Fibroblast of the conjunctiva (primary cell): Measurements from ENCODE around the gene CLOCK.

ENCODE experiments used
- DNase-seq: peaks from one replicate; pipeline ENCODE4 v3.0.0-alpha.2; 2010; ENCODE audit warnings: low read depth

The CLOCK gene

DNA sequence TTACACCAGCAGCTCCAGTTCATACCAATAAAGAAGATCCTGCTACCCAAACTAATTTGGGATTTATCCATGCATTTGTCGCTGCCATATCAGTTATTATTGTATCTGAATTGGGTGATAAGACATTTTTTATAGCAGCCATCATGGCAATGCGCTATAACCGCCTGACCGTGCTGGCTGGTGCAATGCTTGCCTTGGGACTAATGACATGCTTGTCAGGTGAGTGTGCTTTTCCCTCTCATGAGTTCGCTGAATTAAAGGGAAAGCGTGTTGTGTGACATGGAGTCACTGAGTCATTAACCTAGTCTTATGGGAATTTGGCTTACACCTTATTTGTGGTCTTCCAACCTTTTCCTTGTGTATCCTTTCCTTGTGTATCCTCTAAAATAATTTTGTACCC is 135.1 kb downstream of the CLOCK start:
- DNase-seq: no peak

DNA sequence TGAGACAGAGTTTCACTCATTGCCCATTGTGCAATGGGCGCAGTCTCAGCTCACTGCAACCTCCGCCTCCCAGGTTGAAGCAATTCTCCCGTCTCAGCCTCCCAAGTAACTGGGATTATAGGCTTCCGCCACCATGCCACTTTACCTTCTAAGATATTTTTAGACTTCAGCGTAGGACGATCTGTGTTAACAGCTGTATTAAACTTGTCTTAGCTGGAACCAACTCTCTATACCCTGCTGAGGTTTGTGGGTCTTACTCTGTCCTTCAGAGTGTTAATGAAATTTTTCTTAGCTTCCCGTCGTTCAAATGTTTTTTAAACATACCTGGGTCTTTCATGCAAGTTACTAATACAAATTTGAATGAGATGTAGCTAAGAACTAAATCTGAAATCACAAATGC is 136.3 kb downstream of the CLOCK start:
- no peak for DNase-seq

DNA sequence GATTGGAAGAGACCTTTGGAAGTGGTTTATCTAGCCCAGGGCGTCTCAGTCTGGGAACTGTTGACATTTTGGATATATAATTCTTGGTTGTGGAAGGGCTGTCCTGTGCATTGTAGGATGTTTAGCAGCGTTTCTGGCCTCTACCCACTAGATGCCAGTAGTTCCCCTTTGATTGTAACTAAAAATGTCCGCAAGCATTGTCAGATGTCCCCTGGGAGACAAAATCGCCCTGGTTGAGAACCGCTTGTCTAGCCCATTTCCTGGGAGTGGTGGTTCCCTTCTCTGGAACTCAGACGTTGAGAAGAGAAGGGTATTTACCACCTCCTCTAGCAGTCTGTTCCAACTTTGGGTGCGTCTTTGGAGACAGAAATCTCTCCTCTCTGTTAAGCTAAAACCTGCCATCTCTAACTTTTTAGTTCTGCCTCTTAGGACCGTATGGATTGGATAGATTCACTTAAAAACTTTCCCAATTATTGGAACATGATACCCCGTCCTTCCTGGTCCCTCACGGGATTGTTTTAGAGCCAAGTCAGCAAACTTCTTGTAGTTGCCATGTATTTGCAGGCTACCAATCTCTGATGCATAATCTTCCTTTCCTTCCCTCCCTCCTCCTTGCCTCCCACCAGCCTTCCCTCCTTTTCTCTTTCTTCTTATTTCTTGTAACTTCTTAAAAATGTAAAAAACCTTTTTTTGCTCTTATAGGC is 137.1 kb downstream of the CLOCK start:
- no peak for DNase-seq

DNA sequence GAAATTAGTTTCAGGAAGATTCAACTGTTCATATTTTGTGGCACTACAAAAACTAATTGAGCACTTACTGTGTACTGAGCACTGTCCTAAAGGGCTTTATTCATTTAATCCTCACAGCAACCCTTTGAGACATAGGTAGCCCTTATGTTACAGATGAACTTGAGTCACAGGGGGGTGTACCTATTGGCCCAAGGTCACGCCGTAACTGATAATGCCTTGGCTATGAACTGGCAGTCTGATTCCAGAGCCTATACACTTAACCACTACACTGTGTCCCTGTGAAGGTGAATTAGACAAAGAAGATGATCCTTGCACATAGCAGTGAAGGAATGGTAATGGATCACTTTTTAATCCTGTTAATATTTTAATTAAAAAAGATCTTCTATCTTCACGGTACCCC is 138.9 kb downstream of the CLOCK start:
- DNase-seq: no peak

DNA sequence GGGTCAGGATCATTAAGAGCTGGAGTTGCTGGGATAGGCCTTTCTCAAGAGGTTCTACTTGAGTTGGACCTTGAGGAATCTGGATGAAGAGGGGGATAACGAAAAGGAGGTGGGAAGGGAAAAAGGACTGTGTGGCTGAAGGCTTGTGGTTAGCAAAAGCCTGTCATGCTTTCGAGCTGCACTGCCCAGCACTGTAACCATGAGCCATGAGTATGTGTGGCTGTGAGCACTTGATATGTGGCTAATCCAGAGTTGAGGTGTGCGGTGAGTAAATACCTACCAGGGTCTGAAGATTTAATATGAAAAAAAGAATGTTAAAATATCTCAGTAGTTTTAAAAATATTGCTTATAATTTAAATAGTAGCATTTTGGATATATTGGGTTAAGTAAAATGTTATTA is 139.6 kb downstream of the CLOCK start:
- no peak for DNase-seq

DNA sequence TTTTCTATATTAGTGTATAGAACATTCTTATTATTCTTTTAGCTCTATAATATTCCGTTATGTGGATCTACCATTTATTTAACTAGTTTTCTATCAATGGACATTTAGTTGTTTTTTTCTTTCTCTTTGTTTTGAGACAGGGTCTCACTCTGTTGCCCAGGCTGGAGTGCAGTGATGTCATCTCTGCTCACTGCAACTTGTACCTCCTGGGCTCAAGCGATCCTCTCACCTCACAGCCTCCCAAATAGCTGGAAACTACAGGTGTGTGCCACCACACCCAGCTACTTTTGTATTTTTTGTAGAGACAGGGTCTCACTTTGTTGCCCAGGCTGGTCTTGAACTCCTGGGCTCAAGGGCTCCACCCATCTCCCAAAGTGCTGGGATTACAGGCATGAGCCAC is 140.2 kb downstream of the CLOCK start:
- DNase-seq: no peak

DNA sequence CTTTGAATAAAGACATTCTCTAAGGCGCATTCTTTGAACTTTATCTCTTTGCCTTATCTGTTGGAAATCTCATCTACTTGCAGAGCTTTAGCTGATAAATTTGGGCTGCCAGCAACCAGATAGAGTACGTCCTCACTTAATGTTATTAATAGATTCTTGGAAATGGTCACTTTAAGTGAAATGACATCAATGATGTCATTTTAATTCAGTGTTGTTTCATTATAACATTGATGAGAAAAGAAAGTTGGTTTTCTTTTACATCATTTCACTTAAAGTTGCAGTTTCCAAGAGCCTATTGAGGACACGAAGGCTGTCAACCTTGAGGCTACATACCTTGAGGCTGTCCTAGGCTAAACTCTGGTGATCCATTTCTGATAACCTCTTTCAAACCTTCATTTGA is 141.6 kb downstream of the CLOCK start:
- no peak for DNase-seq

DNA sequence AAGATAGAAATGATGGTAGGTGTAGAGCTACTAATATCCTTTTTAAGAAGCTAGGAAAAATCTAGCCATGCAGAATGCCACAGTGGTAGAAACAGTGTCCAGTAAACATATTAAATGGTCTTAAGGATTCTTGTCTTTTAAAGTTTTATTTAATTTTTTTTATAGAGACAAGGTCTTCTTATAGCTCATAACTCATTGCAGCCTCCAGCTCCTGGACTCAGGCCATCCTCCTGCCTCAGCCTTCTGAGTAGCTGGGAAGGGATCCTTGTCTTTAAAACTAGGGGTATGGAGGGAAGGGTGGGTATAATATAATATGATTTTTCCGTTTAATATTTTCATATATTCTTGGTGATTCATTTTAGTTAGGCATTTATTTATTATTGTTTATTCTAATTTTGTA is 147.1 kb downstream of the CLOCK start:
- DNase-seq: no peak

DNA sequence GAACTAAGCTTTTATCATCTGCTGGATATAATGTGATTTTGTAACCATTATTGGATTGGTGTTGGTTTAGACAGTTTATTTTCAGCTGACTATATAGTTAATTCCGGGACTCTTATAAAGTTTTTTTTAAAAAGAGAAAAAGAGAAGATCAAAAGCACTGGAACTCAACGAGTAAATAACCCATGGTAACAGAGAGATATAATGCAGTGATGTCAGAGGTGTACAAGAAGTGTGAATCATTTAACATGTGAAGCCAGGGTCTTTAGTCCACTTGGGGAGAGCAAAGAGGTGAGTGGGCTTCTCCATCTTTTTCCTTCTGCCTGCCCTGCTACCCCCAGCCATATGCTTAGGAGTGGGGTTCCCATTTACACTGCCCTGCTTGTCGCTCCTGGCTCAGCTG is 147.7 kb downstream of the CLOCK start:
- no peak for DNase-seq

DNA sequence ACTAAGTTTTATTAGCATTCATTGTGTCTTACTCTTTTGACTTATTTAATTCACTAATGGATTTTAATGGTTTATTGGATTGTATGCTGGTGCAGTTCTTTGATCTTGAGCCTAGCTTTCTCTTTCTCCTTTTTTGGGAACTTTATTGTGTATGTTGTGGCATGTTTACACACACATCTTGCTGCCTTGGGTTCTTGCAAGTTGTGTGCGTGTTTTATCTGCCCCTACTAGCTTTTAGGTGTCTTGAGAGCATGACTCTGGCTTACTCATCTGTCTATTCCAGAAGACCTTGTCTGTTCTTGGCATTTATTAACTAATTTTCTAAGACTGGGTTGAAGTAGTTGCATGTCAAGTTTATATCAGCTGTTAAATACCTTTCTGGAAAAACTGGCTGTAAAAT is 148.2 kb downstream of the CLOCK start:
- DNase-seq: no peak

DNA sequence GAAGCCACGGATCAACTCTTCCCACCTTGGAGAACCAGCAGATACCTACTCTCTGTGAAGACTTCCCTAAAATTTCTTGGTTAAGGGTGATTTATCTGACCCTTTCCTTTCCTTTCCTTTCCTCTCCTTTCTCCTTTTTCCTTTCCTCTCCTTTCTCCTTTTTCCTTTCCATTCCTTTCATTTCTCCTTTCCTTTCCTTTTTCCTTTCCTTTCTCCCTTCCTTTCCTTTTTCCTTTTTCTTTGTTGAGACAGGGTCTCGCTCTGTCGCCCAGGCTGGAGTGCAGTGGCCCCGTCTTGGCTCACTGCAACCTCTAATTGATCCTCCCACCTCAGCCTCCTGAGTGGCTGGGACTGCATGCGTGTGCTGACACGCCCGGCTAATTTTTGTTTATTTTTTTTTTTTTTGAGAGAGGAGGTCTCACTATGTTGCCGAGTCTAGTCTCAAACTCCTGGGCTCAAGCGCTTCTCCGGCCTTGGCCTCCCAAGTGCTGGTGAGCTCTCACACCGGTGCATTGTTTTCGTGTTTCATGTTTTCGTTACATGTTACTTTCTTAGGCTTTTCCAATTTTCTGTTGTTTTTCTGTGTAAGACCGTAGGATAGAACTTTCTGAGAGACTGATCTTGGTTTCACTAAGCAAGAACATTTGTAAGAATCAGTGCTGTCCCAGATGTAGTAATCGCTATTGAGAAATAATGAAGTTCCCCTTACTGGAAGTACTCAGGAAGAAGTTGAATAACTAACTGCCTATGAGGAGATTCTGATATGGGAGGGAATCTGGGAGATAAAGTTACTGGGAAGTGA is 149.0 kb downstream of the CLOCK start:
- DNase-seq: peak; percentile 38

DNA sequence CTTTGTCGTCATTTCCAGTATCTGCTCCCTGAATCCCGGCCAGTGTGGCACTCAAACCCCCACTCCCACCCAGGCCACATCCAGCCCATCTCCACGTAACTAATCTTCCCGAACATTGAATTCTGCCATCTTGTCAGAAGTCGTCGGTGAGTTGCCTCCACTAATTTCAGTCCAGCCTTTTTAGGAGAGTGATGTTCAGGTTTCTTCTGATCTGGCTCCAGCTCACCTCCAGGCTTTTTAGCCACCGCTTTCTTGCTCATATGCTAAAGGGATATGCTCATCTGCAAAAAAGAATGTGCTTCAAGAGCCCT is 149.6 kb downstream of the CLOCK start:
- DNase-seq: no peak

DNA sequence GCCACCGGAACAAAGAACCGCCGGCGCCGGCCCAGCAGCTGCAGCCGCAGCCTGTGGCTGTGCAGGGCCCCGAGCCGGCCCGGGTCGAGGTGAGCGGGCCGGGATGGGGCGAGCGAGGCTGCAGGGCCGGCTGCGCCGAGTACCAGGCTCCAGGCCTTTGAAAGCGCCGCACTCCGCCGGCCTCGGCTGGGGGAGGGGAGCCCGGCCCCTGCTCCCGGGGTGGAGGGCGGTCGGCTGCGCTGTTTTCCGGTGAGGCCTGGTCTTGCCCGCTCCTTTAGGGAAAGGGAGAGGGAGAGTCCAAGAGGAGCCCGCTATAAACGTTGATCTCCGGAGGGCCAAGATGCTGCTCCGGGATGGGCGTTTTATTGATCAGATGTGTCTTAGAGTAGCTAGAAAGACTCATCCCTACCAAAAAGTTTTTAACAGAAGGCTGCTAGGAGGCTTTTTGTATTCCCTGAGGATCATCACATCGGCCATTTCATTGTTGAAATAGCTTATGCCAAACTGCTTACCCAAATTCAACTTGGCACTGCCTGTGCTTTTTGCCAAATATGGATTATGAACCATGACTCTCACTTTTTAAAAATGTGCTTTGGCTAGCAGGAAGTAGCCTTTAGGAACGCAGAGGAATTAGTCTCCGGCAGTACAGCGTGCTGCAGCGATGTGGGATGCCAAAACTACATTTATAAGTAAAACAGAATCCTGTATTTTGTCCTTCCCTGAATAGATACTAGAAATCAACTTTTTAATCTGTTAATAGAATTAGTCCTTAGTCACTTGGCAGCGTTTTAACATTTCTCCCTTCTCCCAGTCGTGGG is 150.2 kb downstream of the CLOCK start:
- DNase-seq: peak; percentile 55

DNA sequence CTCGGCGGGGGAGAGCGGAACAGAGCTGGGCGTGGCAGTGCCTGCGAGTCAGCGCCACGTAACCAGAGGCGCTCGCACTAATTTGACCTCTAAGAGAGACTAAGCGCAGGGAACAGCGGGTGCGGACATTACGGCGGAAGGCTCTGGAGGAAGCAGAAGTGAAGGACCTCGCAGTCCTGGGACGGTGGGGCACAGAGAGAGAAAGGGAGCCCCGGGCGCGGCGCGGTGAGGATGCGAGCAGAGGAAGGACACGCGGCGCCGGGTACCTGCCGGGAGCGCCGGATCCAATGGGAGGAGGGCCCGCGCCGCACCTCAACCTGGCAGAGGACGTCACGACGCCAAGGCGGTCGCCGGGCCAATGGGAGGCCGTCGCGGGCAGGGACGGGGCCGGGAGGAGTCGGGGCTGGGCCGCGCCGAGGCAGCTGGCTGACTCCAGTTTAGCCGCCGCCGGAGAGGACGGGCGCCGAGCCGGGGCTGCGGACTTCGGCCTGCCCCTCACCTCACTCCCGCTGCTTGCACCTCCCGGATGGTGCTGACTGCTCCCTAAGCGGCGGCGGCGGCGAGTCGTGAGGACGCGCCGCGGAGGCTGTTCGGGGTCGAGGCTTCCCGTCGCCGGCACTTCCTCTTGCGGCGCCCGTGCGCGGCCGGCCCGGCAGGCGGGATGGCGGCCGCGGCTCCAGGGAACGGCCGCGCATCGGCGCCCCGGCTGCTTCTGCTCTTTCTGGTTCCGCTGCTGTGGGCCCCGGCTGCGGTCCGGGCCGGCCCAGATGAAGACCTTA is 151.0 kb downstream of the CLOCK start, which contains the start of gene TMEM165:
TMEM165 (plus strand) TSS at position 429 of the 779 bp plus-strand sequence; CDS start at position 662, 233 bp downstream.
- DNase-seq: peak; percentile 73

DNA sequence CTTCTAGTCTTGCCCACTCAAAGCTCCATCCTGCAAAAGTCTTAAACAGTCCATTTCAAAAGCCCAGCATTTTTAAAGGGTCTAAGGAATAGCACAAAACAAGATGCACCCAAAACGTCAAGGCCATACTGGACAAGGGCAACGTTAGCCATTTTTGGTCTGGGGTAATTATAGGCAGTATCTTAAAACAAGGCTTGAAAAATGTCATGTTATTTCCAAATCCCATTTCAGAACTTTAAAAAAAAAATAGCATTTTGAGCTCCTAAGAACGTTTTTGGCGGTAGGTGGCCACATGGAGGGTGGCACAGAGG is 151.5 kb downstream of the CLOCK start:
- no peak for DNase-seq

DNA sequence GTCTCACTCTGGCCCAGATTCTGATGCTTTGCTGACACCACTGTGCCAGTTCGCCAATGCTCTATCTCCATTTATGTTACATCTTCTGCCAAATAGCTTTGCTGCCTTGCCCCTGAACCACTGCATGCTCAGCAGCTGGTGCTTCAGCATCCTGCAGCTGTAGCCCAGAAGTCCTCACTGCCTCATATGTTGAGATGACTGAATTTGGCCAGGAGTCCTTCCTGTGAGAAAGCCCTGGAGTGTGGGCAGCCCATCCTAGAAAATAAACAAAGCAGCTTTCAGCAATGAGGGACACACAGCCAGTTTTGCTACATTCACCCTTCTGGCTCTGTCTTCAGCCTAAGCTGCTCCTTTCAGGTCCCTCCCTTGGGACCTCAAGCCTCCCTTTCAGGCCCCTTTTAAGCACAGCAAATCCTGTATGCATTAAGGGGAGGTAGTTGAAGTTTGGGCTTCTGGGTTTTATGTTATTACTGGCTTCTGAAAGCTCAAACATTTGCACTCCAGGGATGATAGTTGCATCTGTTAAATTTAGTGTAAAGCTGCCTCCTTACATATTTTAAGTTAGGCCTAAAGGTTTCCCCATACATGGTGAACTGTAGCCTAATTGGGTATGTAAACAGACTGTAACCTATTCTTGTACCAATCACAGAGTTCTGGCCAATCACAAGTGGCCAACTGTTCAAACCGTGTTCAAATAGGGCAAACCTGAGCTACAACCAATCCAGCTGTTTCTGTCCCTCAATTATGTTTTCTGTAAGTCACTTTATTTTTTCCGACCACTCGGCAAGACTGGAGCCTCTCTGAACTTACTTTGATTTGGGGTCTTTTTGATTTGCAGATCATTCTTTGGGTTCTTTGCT is 153.0 kb downstream of the CLOCK start:
- peak; percentile 33 for DNase-seq

DNA sequence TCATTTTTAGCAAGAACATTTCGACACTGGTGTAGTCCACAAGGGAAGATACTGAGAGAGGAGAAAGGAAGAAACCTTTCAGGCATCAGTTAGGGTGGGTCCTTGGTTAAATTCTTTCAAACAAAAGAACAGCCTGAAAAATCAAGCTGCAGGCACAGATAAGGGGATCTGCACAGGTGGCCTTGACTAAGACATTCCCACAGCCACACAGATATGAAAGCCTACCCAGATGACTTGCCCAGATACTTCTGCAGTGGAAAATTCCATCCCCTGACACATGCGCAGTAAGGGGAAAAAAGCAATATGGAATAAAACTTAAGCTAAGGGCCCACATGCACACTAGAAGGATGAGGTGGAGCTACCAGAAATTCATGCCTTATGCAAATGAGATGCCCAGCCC is 159.9 kb downstream of the CLOCK start:
- DNase-seq: no peak

DNA sequence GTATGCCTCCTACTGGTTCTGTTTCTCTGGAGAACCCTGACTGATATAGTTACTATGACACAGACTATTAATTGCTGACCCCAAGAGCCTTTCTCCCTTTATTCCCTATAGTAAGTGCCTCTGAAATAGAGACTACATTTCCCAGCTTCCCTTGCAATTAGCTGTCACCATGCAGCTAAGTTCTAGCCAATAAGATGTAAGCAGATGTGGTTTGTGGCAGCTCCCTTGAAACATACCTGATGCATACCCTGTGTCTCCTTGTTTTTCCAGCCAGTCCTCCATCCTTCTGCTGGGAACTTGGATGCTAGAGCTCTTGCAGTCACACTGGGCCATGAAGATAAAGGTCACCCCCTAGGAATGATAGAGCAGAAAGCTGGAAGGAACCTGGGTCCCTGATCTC is 160.6 kb downstream of the CLOCK start:
- no peak for DNase-seq

DNA sequence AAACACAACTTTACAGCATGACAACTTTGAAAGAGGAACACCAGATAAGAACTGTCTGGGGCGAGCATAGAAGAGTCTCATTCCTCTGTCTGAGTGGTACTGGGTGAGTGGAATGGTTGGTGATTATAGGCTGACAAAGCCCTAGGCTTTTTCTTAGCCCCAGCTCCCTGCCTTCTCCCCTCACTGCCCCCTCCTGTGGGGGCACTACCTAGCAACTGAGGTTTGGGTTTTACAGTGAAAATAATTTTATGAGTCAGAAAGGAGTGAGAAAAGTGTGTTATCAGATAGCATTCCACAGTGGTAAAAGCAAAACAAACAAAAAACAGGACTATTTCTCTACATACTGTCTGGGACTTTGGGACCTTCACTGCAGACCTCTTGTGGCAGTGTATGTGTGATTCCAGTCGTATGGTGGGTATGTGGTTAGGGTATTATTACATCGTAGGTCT is 161.5 kb downstream of the CLOCK start:
- no peak for DNase-seq

DNA sequence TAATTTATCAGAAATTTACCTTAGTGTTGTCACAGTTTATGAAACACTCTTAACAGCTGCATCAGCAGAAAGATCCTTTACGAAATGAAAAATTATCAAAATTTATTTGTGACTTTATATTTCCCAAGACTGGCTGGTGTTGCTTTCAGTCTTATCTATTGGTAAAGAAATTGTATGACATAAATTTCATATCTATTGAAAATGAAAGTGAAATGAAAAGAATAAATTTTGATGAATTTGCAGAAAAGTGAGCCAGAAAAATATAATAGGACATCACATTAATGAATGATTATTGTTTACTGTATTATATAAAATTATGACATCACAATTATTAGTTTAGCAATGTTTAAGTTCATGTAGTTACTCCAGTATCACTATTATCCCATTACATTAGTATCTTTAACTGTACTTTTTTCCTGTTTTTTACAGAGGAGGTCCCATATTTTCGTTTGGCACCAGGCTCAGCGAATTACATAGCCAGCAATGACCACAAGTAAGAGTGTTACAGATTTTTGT is 164.2 kb downstream of the CLOCK start:
- DNase-seq: no peak

DNA sequence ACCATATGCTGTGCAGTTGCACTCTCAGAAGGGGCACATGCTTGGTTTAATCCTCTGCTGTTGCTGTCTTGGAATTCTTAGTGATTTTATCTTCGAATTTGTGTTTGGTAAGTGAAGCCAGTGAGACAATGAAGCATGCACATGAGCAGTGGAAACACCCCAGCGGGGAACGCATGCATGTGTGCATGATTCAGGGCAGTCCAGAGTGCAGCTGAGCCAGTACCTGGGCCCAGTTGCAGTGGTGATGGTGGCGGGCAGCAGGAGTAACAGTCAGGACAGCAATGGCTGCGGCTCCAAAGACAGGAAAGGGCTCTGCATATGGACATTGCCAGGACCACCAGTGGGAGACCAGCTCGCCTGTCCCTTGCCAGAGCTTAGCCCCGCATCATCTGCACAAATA is 165.2 kb downstream of the CLOCK start:
- no peak for DNase-seq
